HG02981 (cell line): ENCODE measurements around the gene TNRC18.
"Not testable (repeated sequence)": the region's sequence is repeated elsewhere in the genome, so short reads cannot be mapped to it uniquely, and the experiment has no call there.

Experiments
- ATAC-seq: cut with Tn5 transposase; IDR thresholded peaks from one replicate; pipeline ENCODE4 v1.9.1; 2021; ENCODE audit warnings: mild to moderate bottlenecking, moderate library complexity; ENCODE audit not compliant: unreplicated experiment

The TNRC18 gene

DNA sequence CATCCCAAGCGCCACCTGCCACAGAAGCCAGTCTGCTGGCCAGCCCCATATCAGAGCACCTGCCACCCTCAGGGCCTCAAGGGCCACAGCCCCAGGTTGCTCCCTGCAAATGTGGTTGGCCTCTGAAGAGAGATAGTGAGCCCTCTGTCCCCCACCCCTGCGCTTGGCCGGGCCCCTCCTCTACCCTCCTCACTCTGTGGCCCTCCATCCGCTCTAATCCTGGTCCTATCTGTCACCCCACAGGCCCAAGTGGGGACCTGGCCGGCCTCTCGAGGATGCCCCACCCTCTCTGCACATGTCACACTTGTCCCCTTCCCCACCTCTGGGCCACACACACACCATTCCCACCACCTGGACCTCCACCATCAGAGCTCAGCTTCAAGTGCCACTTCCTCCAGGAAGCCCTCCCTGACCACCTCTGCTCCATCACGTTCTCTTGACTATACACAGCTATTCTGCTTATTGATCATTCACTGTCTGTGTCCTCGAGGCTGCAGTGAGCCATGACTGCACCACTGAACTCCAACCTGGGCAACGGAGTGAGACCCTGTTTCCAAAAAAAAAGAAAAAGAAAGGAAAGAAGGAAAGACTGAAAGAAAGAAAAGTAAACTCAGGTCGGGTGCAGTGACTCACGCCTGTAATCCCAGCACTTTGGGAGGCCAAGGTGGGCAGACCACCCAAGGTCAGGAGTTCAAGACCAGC is 42.4 kb downstream of the TNRC18 start:
- ATAC-seq = no peak

DNA sequence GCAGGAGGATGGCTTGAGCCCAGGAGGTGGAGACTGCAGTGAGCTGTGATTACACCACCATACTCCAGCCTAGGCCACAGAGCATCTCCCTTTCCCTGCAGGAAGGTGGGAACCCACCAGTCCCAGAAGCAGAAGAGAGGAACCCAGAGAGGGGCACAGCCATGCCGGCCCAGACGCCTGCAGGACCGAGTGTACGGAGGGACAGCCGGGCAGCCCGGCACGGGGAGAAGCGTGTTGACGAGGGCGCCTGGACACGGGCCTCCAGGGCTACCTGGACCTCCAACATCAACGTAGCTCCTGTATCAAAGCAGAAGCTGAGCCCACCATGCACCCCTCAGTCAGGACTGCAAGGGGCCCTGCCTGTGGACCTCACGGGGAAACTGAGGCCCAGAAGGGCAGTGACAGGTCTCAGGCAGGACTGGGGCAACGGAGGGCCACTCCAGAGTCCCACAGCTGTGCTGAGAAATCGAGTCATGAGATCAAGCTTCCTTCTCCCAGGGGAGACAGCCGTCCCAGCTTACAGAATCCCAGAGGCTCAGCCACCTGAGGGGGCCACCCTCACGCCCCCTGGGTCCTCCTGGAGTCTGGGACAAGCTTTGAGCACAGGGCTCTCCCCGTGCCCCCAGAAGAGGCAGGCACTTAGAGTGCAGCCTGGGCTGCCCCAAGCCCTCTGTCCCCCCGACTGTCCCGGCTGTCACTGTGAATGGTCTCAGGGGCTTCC is 43.1 kb downstream of the TNRC18 start:
- no peak for ATAC-seq

DNA sequence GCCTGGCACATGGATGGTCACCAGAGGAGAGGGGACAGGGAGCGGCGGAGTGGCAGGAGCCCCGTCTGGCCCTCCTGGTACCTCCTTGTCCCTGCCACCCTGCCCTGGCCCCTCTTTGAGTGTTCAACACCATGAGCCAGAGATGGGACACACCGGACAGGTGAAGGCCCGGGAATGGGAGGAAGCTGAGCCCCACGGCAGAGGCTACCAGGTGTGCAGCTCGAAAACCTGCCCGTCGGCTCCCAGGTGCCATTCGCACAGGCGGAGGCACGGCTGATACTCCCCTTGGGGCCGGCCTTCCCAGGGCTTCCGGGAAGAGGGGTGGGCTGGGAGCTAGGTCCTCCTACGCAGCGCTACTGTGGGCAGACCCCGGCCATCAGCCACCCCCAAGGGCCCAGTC is 44.1 kb downstream of the TNRC18 start:
- ATAC-seq = no peak

DNA sequence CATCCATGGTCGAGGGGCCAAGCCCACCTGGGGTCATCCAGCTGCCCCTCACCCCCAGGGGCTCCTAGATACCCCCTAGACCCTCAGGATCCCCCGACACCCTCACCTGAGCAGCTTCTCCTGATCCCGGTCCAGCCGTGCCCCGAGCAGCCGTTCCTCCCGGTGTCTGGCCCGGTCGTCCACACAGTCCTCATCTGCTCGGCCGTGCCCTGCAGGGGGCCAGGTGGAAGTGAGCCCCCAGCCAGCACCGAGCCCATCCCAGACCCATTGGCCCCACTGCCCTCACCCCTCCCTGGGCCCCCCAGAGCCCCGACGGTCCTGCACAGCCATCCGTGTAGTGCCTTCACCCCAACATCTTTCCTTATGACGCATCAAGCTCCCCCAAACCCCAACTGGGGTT is 45.8 kb downstream of the TNRC18 start:
- ATAC-seq = no peak

DNA sequence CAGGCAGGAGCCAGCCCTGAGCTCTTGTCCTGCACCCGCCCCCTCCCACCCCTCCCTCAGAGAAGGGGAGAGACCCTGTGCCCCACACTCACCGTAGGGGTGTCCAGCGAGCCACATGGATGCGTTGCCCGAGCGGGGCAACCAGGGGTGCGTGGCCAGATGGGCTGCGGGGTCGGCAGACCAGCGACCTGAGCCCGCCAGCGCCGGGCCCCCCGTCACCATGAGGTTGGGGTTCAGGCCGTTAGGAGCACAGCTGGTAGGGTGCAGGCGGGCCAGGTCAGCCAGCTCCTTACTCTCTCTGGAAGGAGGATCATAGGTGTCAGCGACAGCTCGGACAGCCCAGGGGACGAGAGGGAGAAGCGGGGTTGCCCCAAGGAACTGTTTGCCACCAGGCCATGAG is 46.4 kb downstream of the TNRC18 start:
- no peak for ATAC-seq

DNA sequence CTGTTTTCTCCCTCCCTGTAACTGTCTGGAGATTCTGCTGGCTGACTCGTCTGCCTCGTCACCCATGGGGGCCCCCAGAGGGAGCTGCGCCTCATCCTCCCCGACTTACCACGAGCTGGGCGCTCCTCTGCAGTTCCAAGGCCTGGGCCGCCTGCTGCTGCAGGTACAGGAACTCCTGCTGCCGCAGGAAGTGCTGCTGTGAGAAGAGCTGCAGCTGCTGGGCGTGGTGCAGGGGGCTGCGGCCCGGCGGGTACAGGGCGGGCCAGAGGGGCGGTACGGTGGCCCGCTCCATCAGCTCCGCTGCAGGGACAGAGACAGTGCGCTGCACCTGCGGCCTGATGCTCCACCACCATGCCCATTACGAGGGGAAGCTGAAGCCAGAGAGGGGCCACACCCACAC is 47.7 kb downstream of the TNRC18 start:
- no peak for ATAC-seq

DNA sequence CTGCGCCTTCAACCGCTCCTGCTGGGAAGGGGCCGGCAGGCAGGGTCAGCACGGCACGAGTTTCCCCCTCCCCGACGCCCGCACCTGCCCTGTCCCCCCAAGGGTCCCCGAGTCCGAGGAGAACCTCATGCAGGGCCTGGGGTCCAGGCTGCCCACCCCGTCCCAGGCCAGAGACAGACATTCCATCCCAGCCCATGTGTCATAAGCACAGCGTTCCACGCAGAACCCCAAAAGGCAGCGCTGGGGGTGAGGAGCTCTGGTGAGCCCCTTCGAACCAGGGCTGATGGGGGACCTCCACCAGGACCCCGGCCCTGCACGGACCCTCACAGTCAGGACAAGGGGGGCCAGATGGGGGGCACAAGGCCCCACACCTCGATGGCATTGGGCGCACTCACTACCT is 49.2 kb downstream of the TNRC18 start:
- no peak for ATAC-seq

DNA sequence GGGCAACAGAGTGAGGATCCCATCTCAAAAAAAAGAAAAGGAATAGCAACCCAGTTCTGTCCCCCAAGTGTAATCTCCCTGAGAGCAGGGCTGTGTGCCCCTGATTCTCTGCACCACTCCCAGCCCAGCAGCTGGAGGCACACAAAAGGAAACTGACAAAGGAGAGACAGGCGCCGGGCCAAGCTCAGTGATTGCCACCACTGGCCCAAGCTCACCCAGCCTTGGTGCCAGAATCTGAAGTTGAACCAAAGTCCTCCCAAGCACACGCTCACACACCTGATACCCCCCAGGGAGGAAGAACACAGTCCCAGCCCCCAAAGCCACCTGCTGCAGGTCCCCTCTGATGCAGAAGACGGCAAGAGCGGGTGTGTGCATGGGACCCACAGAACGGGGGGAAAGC is 50.3 kb downstream of the TNRC18 start:
- no peak for ATAC-seq

DNA sequence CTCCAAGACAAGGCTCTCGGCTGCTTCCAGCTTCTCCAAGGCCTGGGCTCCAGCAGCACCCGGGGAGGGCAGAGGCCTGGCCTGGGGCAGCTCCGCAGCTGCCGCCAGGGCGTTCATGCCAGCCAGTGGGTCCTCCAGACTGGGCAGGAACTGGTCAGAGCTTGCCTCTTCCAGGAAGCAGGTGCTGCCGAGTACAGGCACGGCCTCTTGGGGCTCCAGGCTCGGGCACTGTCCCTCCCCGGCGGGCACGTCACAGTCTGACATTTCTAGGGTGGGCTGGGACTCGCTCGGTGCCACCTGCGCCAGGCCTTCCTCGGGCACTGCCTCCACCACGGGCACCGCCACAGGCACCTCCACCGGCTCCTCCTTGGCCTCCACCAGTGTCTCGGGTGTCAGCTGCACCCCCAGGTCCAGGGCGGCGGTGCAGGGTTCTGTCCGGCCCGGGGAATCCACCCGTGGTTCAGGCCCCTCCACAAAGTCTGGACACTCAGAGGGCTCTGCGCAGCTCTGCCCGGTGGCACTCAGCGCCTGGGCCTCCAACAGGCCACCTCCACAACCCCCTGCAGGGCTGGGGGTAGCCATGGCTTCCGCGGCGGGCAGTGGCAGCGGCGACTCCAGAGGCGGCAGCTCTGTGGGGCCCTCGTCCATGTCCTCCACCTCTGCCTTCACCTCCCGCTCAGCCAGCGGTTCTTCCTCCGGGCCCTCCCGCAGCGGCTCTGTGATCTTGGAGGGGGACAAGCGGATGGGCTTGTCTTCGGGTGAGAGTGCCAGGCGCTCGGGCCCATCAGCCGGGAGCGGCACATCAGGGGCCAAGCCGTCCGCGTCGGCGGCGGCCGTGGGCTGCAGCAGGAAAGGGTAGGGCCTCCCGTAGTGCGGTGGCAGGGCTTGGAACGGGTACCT is 52.9 kb downstream of the TNRC18 start:
- no peak for ATAC-seq

DNA sequence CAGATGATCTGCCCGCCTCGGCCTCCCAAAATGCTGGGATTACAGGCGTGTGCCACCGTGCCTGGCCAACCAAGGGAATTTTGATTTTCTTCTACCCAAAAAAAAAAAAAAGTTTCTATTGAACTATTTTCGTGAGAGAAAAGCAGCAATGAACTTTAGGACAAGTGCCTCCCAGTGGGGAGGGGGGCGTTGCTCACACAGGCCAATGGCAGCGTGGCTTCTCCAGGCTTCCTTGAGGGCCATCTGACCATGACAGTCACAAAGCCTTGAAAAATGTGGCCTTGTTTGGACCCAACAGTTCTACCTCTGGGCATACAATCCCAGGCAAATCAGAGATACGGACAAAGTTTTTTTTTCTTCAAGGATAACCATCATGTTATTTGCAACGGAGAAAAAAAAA is 56.0 kb downstream of the TNRC18 start:
- no peak for ATAC-seq

DNA sequence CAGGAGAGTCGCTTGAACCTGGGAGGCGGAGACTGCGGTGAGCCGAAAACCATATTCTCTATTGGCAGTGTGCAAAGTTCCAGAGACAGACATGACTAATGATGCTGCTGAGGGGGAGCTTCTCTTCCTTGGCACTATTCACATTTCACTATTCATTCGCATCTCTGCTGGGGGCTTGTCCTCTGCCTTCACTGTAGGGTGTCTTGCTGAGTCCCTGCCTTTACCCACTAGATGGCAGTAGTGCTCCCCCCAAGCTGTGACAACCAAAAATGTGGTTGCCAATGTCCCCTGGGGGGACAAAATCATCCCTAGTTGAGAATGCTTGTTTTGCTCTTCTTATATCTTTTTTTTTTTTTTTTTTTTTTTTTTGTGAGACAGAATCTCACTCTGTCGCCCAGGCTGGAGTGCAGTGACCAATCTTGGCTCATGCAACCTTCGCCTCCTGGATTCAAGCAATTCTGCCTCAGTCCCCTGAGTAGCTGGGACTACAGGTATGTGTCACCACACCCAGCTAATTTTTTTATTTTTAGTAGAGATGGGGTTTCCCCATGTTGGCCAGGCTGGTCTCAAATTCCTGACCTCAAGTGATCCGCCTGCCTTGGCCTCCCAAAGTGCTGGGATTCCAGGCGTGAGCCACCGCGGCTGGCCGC is 57.5 kb downstream of the TNRC18 start:
- peak; percentile 80 for ATAC-seq

DNA sequence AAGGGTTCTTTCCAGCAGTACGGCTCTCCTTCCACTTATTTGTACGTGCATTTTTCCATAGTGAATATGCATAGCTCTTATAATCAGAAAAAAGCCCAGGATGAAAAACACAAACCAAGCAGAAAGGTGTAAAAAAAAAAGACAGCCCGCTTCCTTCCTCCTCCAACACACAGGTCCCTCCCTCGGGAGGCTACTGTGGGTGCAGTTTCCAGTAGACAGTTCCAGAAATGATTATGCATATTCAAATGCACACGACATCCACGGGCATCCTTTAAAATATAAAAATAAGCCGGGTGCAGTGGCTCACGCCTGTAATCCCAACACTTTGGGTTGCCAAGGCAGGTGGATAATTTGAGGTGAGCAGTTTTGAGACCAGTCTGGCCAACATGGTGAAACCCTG is 59.9 kb downstream of the TNRC18 start:
- no peak for ATAC-seq

DNA sequence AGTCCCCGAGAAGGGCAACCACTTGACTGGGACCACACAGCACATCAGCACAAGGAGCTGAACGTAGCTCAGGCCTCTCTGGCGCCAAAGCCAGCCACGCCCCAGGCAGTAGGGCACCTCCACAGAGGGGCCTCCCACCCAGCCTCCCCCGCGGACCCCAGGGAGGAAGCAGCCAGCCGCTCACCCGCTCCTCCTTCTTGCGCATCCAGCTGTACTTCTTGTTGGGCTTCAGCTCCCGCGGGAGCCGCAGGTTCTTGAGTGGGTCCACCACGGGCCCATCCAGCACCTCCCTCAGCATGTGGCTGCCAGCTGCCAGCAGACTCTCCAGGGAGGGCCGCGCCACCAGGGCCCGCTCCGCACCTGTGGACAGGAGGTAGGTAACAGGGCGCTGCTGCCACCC is 61.2 kb downstream of the TNRC18 start:
- no peak for ATAC-seq

DNA sequence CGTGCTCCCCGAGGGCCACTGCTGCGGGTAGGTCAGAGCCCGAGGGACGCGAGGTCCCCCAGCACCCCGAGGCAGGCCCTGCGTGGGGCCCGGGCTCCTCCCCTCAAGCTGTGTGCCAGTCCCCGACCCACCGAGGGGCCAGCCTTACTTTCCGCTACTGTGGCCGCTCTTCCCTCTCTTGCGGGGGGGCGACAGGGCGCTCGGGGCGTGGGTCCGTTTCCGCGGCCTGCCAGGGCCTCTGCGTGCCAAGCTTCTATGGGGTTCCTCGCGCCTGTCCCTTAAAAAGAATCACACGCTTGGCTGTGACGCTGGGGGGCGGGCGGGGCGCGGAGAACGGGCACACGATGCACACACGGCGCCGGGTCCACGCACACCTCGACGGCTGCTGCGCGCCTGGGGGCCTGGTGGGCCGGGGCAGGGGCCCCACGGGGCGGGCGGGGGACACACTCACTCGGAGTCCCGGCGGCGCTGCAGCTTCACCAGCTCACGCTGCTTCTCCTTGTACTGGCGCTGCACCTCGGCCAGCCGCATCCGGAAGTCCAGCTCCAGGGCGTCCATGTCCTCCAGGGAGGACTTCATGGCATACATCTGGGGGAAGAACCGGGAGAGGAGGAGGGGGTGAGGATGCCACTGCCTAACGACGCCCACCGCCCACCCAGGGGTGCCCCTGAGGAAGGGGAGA is 62.0 kb downstream of the TNRC18 start:
- ATAC-seq = no peak

DNA sequence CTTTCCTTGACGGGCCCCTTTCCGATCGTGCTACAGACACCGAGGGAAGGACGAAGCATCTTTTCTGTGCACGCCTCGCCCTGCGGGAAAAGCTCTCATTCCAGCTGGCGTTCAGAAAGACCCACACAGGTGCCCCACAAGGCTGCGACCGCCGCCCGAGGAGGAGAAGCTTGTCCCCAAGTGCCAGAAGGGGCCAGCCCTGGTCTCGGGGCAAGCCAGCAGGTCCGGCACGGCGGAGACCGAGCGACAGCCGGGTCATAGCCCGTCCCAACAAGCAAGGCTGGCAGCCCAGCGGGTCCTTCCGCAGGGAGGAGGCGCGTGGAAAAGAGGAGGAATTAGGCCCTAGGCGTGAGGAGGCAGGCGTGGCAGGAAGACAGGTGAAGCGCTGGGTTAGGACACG is 62.7 kb downstream of the TNRC18 start:
- no peak for ATAC-seq

DNA sequence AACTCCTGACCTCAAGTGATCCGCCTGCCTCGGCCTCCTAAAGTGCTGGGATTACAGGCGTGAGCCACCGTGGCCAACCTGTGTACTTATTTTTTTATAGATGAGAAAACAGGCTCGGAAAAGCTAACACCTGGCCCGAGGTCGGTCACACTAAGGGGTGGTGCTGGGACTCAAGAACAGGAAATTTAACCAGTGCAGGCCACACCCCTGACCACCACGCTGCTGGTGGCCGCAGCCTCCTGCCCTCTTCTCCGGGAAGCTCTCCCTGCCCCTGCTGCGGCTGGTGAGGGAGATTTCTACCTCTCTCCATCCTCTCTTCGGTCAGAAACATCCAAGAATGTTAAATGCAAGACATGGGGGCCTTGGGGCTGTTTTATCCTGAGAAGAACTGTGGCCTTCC is 63.2 kb downstream of the TNRC18 start:
- no peak for ATAC-seq

DNA sequence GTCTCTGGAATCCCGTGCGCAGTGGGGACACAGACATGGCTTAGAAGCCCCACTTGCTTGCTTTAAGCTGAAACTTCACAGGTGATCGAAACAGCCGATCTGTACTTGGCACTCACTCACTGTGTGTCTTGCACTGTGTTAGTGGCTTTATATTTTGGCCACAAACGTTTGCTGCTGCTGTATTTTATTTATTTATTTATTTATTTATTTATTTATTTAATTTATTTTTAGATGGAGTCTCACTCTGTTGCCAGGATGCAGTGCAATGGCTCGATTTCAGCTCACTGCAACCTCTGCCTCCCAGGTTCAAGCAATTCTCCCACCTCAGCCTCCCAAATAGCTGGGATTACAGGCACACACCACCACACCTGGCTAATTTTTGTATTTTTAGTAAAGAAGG is 63.6 kb downstream of the TNRC18 start:
- not testable (repeated sequence) for ATAC-seq

DNA sequence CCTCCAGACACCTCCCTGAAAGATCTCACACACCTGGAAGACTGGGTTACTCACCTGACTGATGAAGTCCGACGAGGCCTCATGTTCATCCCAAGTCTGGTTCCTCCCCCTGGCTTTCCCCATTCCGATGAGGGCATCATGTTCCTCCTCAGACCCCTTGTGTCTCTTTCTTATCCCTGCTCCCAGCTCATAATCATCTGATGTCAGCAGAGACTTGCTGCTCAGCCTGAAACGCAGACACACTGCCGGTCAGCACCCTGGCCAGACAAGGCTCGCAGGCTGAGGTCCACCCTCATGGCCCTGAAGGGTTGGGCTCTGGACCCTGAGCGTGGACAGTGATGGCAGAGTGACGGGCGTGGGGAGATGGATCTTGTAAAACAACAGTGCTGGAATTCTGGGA is 64.3 kb downstream of the TNRC18 start:
- ATAC-seq = no peak

DNA sequence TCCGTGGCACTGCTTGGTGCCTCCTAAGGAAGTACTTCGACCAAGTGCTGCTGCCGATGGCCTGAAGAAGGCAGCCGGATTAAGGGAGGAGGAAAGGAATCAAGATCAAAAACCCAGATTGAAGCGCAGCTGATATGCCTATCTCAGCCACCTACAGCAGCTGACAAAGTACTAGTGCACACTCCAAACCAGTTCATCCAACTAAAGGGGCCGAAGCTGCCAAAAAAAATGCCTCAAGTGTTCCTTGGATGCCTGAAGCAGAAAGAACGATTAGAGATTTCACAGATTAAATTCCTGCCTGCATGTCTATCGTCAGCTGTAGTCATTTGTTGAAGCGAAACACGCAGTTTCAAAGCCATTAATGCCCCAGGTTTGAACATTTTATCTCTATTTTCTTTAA is 65.7 kb downstream of the TNRC18 start:
- no peak for ATAC-seq

DNA sequence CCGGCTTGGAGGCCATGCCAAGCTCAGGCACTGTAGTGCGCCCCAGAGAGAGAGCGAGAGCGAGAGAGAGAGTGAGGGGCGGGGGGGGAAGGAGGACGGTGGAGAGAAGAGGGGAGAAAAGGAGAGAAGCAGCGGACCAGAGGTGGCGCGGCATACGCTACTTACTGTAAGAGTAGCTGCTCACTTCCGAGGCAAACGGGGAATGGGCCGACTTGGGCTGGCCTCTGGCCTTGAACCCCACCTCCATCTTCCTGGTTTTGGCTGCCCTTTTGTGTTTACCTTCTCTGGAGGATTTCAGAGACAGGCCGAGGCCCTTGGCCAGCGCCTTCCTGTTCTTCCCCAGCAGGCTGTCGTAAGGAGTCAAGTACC is 66.9 kb downstream of the TNRC18 start:
- ATAC-seq = no peak
